Activated gamma-delta T cell treated with anti-CD3 and anti-CD28 coated beads, Interleukin-2, amount 50 U/mL, for 16 hours (primary cell): ENCODE results near the gene SPIB.
"Not testable (repeated sequence)": the region's sequence is repeated elsewhere in the genome, so short reads cannot be mapped to it uniquely, and the experiment has no call there.

ENCODE experiments used
- DNase-seq: peaks from one replicate; pipeline ENCODE4 v3.0.0-alpha.2; 2020; ENCODE audit warnings: low read depth

SPIB gene

GRCh38 chr19:50473336-50473735 is 54.6 kb downstream of the SPIB start:
- not testable (repeated sequence) for DNase-seq

DNA sequence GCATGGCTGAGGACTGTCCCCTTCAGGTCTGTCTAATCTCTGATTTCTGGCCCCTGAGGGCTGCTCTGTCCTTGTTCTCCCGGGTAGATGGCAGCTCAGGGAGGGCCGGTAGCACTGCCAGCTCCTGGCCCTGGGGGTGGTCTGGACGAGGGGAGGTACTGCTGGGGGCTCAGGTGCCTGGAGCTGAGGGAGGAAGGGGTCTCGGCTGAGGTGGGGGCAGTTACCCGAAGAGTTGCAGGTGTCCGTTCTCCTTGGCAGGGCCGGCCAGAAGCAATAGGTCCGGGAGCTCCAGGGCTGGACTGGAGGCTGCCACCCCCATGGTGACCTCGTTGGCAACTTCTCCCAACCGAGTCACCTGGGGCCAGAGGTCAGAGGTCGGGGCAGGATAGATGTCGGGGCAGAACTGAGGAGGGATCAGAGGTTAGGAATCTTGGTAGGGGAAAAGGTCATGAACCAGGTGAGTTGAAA is 56.4 kb downstream of the SPIB start:
- DNase-seq = no peak

DNA sequence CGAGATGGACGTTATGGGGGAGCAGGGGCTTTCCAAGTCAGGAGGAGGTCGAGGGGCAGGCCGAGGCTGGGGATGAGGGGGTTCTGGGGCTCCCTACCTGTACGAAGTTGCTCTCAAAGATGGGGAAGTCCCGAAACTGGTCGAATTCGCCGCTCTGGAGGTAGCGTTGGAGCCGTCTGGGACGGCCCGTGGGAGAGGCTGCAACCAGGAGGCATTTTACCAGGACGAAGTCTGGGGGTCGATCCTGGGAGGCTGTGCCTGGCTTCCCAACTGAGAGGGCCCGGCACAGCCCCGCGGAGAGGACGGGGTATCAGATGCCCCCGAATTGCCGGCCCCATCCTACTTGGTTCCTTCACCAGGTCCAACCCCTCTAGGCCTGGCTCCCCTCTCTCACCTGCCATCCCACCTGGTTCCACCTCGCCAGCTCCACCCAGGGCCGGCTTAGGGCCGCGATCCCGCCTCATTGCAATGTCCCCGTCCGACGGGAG is 57.0 kb downstream of the SPIB start:
- DNase-seq = no peak

GRCh38 chr19:50476224-50476906 is 57.6 kb downstream of the SPIB start, which contains the start of the genes EMC10 and GARIN5A:
Gene EMC10, plus strand, starts transcription at chr19:50476507. Its CDS starts 38 bp downstream, at chr19:50476545.
Gene GARIN5A, minus strand, starts transcription at chr19:50476848. Its CDS starts 460 bp downstream, at chr19:50476388.
- DNase-seq = peak; percentile 80

DNA sequence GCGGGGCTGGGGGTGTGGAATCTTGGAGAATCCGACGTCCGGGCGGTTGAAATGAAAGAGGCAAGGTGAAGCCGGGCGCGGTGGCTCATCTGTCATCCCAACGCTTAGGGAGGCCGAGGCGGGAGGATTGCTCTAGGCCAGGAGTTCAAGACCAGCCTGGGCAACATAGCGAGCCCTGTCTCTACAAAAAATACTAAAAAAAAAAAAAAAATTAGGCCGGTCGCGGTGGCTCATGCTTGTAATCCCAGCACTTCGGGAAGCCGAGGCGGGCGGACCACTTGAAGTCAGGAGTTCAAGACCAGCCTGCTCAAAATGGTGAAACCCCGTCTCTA is 58.1 kb downstream of the SPIB start:
- no peak for DNase-seq

- no peak for DNase-seq
These were observed 59.2 kb downstream of the SPIB start for GRCh38 chr19:50477751-50478515.

- DNase-seq = no peak
These were observed 60.4 kb downstream of the SPIB start for GRCh38 chr19:50478901-50479715.

DNA sequence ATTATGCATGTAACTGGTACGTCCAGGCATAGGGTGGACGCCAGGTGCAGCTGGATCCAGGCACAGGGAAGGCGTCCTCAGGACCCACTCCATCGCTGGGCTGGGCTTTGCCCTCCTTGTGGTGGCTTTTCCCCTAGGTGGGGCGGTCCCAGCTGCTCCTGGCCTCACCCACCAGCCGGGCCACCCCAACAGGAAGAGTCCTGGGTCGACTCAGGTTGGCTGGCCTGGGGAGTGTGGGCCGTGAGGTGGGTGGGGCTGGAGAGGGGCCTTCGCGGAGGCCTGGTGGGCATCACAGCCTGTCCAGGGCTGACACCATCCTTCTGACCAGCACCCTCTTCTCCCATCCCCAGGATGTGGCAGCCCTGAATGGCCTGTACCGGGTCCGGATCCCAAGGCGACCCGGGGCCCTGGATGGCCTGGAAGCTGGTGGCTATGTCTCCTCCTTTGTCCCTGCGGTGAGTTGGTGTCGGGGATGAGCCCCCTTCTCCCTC is 61.1 kb downstream of the SPIB start:
- no peak for DNase-seq

DNA sequence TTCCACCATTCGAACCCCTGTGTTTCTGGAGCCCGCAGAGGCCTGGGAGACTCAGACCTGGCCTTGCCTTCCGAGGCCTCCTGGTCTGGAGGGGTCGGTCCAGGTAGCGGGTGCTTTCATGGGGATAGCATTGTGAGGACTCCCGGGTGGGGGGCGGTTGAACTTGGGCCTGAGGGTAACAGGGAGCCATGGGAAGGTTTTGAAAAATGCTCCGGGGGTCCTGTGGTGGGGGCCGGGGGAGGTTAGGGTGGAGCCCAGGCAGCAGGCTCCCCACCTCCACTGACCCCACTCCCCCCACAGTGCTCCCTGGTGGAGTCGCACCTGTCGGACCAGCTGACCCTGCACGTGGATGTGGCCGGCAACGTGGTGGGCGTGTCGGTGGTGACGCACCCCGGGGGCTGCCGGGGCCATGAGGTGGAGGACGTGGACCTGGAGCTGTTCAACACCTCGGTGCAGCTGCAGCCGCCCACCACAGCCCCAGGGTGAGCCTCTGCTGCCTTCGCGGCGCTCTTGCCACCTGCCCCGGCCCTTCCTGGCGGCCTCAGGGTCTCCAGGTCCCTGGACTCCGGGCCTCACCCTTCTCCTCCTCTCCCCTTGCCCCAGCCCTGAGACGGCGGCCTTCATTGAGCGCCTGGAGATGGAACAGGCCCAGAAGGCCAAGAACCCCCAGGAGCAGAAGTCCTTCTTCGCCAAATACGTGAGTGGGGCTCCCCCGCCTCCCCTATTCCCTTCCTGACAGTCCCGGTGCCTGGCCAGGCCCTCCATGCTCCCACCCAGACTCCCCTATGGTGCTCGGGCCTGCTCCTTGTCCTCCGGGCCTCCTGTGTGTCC is 61.8 kb downstream of the SPIB start:
- no peak for DNase-seq
